ENCODE results near the gene MED17.

The MED17 gene

DNA sequence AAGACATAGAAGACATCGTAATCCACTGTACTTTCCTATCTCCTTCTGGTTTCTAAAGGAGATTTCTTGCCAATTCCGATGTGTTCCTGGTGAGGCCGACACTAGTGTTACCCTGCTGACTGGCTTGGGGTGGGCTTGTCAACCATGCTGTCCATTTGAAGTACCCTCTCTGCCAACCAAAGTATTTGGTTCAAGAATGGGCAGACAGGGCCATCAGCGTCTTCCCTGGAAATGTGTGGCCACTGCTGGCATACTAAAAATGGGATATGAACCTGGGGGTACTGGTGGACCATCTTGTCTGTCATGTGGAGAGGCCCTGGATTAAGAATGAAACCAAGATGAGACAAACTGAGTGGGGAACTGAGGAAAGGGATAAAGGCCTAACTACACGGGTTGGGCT, 68.2 kb downstream of the MED17 start:
- no peak for FAIRE-seq

DNA sequence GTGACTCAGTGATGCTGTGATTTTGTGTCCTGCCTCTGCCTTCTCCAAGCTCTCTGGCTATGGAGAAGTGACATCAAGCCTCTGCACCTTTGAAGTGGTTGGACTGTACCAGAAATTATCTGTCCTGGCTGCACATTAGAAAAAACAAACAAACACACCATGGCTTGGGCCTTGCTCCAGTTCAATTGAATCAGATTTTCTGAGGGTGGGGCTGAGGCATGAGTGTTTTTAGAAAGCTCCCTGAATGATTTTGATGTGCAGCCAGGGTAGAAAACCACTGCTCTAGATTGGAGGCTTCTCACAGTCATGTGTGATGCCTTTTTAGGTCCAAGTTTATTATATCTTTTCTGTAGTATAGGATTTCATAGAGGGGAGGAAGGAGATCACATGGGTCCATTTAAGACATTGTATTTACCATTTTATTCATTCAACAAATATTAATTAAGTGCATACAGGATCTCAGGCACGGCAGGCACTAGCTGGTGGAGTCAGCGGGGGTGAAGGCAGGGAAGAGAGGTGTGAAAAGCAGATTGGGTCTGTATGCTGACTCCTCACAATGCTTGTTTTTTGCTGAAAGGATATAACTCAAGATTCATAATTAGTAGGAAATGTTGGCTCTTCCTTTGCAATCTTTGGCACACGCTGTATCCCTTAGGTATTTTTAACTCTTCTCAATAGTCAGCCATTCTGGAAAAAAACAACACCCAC, 73.5 kb downstream of the MED17 start:
- FAIRE-seq = no peak

DNA sequence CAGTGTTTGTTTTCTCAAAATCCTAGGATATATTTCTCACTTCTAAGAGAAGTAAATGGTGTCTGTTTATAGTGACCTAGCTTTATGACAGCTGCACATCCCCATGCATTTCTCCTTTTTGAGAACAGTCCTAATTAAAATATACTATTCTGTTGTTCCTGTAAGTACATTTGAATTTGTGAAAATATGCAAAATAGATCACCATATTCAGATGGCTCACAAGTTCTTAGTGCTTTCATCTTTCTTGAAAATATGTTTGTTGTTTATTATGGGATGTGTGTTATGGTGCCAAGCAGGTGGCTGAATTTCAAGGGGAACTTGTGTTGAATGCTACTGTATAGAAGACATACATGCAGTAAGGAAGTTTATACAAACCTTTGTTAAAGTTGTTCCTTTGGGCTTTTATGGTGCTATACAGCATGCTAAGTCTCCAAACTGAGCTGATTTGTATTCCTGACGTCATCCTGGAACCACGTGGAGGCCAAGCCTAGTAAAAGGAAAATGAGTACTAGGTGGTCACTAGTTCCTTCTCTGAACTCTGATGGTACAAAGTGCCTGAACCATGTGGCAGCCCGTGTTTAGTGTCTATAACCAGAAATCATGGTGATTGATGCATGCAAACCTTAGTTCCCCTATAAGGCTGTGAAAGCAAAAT, 74.2 kb downstream of the MED17 start:
- FAIRE-seq = no peak

DNA sequence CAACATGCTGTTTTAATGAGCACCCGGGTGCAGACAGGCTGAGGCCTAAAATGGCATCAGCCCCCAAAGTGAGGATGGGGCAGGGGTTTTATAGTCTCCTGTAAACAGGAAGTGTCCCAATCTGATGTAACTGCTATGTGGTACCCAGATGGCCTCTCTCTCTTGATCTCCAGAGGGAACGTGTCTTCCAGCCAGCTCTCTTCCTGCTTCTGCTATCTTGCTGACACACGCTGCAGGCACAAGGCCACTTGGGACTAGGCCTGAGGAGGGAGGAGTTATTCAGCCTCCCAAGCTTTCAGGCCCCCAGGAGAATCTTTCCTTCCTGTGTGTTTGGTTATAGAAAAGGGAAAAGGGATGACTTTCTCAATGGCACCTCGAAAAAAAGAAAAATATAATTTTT, 77.7 kb downstream of the MED17 start:
- no peak for FAIRE-seq
